Endothelial cell of umbilical vein (primary cell): Measurements from ENCODE around the gene CFHR2. TPM values are rescaled to one million over a fixed set of nuclear protein-coding genes. Genes with fewer than 3 reads are reported as not detected.

Experiments used
- BruUV-seq: library from RNA; stranded (reverse); fragments of 400-500 nt; replicated peaks from 2 replicates; lab custom pipeline; 2021; lab: Mats Ljungman, UMichigan
- CTCF ChIA-PET: fragments of 300-600, 350-600 bp; sonication (Branson Sonifier 250); formaldehyde crosslinking; loops from one replicate; lab custom pipeline; 2021; ENCODE audit warnings: antibody characterized with exemption, inconsistent platforms; lab: Charles Lee
- POLR2A ChIA-PET: fragments of 300-600, 350-600 bp; sonication (Branson Sonifier 250); formaldehyde crosslinking; loops from one replicate; lab custom pipeline; 2021; ENCODE audit warnings: antibody characterized with exemption, inconsistent platforms; lab: Charles Lee
- DNase-seq: peaks from one replicate; pipeline ENCODE4 v3.0.0-alpha.2; 2011; ENCODE audit warnings: low read depth, low spot score
- FAIRE-seq: peaks from 2 replicates; lab custom pipeline; 2011; peaks lifted over from hg19 to GRCh38; lab: Jason Lieb, UNC
- H2AFZ ChIP-seq: 2 replicates; pipeline ENCODE4 v1.6.0; 2012; ENCODE audit warnings: low read depth, low read length, control low read depth, inconsistent platforms
- H3K27ac ChIP-seq: 2 replicates; pipeline ENCODE4 v1.5.1; 2011; ENCODE audit warnings: low read depth, mild to moderate bottlenecking, control low read depth, low read length, moderate library complexity; ENCODE audit not compliant: insufficient read depth
- H3K27me3 ChIP-seq, 2 experiments: 2 replicates each; pipeline versions ENCODE4 v1.6.0 to v1.6.1; 2011; ENCODE audit warnings: low read length in 2 of 2, mixed read lengths in 1 of 2; ENCODE audit not compliant: control insufficient read depth in 2 of 2, insufficient read depth in 2 of 2
- H3K36me3 ChIP-seq, 2 experiments: 2 replicates in 1 of 2; 3 replicates in 1 of 2; pipeline ENCODE4 v1.5.1; 2011; ENCODE audit warnings: low read length in 2 of 2, mild to moderate bottlenecking in 1 of 2, moderate library complexity in 1 of 2; ENCODE audit not compliant: control insufficient read depth in 2 of 2, insufficient read depth in 2 of 2; ENCODE audit errors: extremely low read depth in 1 of 2
- H3K4me1 ChIP-seq: 3 replicates; pipeline ENCODE4 v1.5.1; 2011; ENCODE audit warnings: mild to moderate bottlenecking, low read length; ENCODE audit not compliant: control insufficient read depth, insufficient read depth; ENCODE audit errors: extremely low read depth
- H3K4me2 ChIP-seq: 2 replicates; pipeline ENCODE4 v1.6.1; 2011; ENCODE audit warnings: low read length, control low read depth, mixed read lengths; ENCODE audit not compliant: insufficient read depth
- H3K4me3 ChIP-seq, 3 experiments: fragments of 200-600 bp in 1 of 3; sonication (generic), shearing (Covaris generic) in 1 of 3; replicated peaks in 1 of 3; 2 replicates each; pipeline ENCODE4 v1.5.1; 2011 to 2016; ENCODE audit warnings: control low read depth in 3 of 3, low read length in 3 of 3, mild to moderate bottlenecking in 2 of 3, inconsistent platforms in 1 of 3, low read depth in 1 of 3, moderate library complexity in 1 of 3; ENCODE audit not compliant: insufficient read depth in 1 of 3
- H3K79me2 ChIP-seq: 2 replicates; pipeline ENCODE4 v1.6.0; 2012; ENCODE audit warnings: low read length, inconsistent platforms; ENCODE audit not compliant: control insufficient read depth, insufficient read depth
- H3K9ac ChIP-seq: replicated peaks from 2 replicates; pipeline ENCODE3; 2011; ENCODE audit warnings: low read length, control low read depth; ENCODE audit not compliant: insufficient read depth; ENCODE audit errors: extremely low read depth
- H3K9me1 ChIP-seq: replicated peaks from 3 replicates; pipeline ENCODE4 v1.6.0; 2011; ENCODE audit warnings: mild to moderate bottlenecking, low read length; ENCODE audit not compliant: control insufficient read depth, insufficient read depth; ENCODE audit errors: extremely low read depth
- H3K9me3 ChIP-seq: replicated peaks from 2 replicates; pipeline ENCODE4 v1.5.1; 2012; ENCODE audit warnings: low read length, inconsistent platforms; ENCODE audit not compliant: control insufficient read depth, insufficient read depth
- H4K20me1 ChIP-seq: replicated peaks from 2 replicates; pipeline ENCODE3; 2011; ENCODE audit warnings: mild to moderate bottlenecking, low read length; ENCODE audit not compliant: control insufficient read depth, insufficient read depth; ENCODE audit errors: extremely low read depth
- CTCF ChIP-seq, 2 donors: IDR thresholded peaks; 1 replicate in 1 of 2; 2 replicates in 1 of 2; pipeline ENCODE4 v1.5.1; 2011; ENCODE audit warnings: low read length in 2 of 2, mild to moderate bottlenecking in 2 of 2, moderate library complexity in 2 of 2, control low read depth in 1 of 2, inconsistent platforms in 1 of 2, low read depth in 1 of 2; ENCODE audit not compliant: insufficient read depth in 1 of 2; ENCODE audit errors: extremely low read depth in 1 of 2
- EZH2 ChIP-seq: IDR thresholded peaks from 2 replicates; pipeline ENCODE4 v1.6.1; 2012; ENCODE audit warnings: borderline replicate concordance, low read depth, mild to moderate bottlenecking, moderate library complexity, low read length, inconsistent platforms; ENCODE audit not compliant: severe bottlenecking
- FOS ChIP-seq: IDR thresholded peaks from 2 replicates; pipeline ENCODE4 v1.6.1; 2011; ENCODE audit warnings: mild to moderate bottlenecking, low read length, moderate library complexity, borderline replicate concordance; ENCODE audit not compliant: insufficient read depth
- GATA2 ChIP-seq: IDR thresholded peaks from 2 replicates; pipeline ENCODE4 v1.7.0; 2011; ENCODE audit warnings: low read depth, mild to moderate bottlenecking, moderate library complexity, mixed read lengths, low read length; ENCODE audit not compliant: insufficient read length, insufficient read depth
- JUN ChIP-seq: IDR thresholded peaks from 2 replicates; pipeline ENCODE4 v1.6.1; 2011; ENCODE audit warnings: borderline replicate concordance, low read depth; ENCODE audit not compliant: insufficient read length, insufficient read depth
- MYC ChIP-seq: IDR thresholded peaks from one replicate; pipeline ENCODE4 v1.6.1; 2011; ENCODE audit warnings: mild to moderate bottlenecking, low read depth, low read length
- POLR2A ChIP-seq: IDR thresholded peaks from 2 replicates; pipeline ENCODE4 v1.6.1; 2012; ENCODE audit warnings: low read depth, mild to moderate bottlenecking, control low read depth, low read length
- POLR2AphosphoS5 ChIP-seq: IDR thresholded peaks from 2 replicates; pipeline ENCODE4 v1.6.1; 2012; ENCODE audit warnings: low read depth, mild to moderate bottlenecking, control low read depth, low read length, moderate library complexity; ENCODE audit not compliant: insufficient read depth
- dilution Hi-C: fragments of 300-500 bp; cut with MboI; formaldehyde crosslinking; loops from one replicate; pipeline ENCODE4 v1.15.0; 2019; ENCODE audit warnings: low sequenced_read_pairs; ENCODE audit not compliant: extremely low pct_ligation_motif_present
- intact Hi-C: fragments of 100-400 bp; cut with micrococcal nuclease; formaldehyde crosslinking; loops from one replicate; pipeline ENCODE4 v1.10.0; 2022
- polyA plus RNA-seq, 4 experiments: library from polyadenylated mRNA; depleted of rRNA in 3 of 4; stranded (reverse) in 3 of 4; unstranded in 1 of 4; fragments of >200 nt; gene quantifications; 2 replicates each; pipeline versions ENCODE4 v1.2.1 to v1.2.3, GENCODE V29; 2011 to 2012; ENCODE audit warnings: missing spikeins in 1 of 4
- total RNA-seq: library from RNA; stranded (reverse); gene quantifications from 2 replicates; pipeline ENCODE4 v1.2.3, GENCODE V29; 2021
- TF ChIP-seq, protein P1 (sequence below): IDR thresholded peaks from 2 replicates; pipeline ENCODE4 v1.6.1; 2011; ENCODE audit not compliant: insufficient read depth, insufficient read length

CFHR2 gene
- total and polyA plus RNA-seq, 2 donors (not counting 3 experiments of a cell fraction or from before 2014, with no cell fraction given) = not detected

GRCh38 chr1:196897158-196897828 lies 46.2 kb upstream of the CFHR2 start:
- FAIRE-seq = no peak
- Histone ChIP-seq H3K36me3 (no peaks in the 10 kb centered on the region), H3K79me2 (no peaks in the 10 kb centered on the region), H3K27me3 (peaks cover 5 to 7% of the 10 kb centered on the region in 2 experiments), H4K20me1 (no peaks in the 10 kb centered on the region), H3K4me1 (no peaks in the 10 kb centered on the region), H3K27ac (no peak overlapping the region), H3K4me3 (no peak overlapping the region), H3K9me1 (no peaks in the 10 kb centered on the region), H3K9ac (no peak overlapping the region), H3K9me3 (no peaks in the 10 kb centered on the region), H3K4me2 (no peak overlapping the region), H2AFZ (peak overlapping the region; percentile 20)
- BruUV-seq = no TSS peak
- TF ChIP-seq POLR2A = no peak
- no peak for TF ChIP-seq FOS
- DNase-seq = no peak
- dilution Hi-C loops = no loop called here
- CTCF ChIA-PET = interaction anchor here (1.0 kb wide), 1 partner anchor 174 kb away, joined by 3 read pairs; no protein-coding TSS in a partner anchor
- POLR2A ChIA-PET = no interaction called here
- intact Hi-C loops = no loop called here

DNA sequence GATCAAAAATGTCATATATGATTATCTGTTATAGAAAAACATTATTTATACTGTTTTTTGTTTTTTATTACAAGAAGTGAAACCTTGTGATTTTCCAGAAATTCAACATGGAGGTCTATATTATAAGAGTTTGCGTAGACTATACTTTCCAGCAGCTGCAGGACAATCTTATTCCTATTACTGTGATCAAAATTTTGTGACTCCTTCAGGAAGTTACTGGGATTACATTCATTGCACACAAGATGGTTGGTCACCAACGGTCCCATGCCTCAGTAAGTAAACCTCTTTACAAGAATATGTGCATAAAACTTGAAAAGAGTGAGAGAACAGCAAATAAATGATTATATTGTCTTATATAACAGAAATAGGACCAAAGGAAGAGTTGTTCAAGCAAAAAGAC lies 41.2 kb upstream of the CFHR2 start:
- no TSS peak for BruUV-seq
- intact Hi-C loops (no loop called here), dilution Hi-C loops (no loop called here)
- no peak overlapping the region for H3K27ac ChIP-seq
- H3K27me3 ChIP-seq = peaks cover 2 to 3% of the 10 kb centered on the region in 2 experiments
- no peaks in the 10 kb centered on the region for H3K36me3 ChIP-seq
- FAIRE-seq (no peak), DNase-seq (no peak)
- H3K9me1 ChIP-seq = no peaks in the 10 kb centered on the region
- H4K20me1 ChIP-seq = no peaks in the 10 kb centered on the region
- no peak overlapping the region for H3K4me2 ChIP-seq
- H3K4me3 ChIP-seq = no peak overlapping the region
- H2AFZ ChIP-seq = no peak overlapping the region
- H3K9ac ChIP-seq = no peak overlapping the region
- TF ChIP-seq GATA2 = no peak
- no peak for TF ChIP-seq EZH2
- TF ChIP-seq FOS = no peak
- TF ChIP-seq, protein P1, sequence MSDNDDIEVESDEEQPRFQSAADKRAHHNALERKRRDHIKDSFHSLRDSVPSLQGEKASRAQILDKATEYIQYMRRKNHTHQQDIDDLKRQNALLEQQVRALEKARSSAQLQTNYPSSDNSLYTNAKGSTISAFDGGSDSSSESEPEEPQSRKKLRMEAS = no peak
- no peak for TF ChIP-seq MYC
- TF ChIP-seq POLR2AphosphoS5 = no peak
- no peak for TF ChIP-seq CTCF (IDR thresholded peaks at IDR 0.05; ENCODE audit: extremely low read depth in 1 of 2, insufficient read depth in 1 of 2, low read depth in 1 of 2, low read length in 2 of 2)
- TF ChIP-seq POLR2A = no peak
- TF ChIP-seq JUN = no peak
- H3K9me3 ChIP-seq = no peaks in the 10 kb centered on the region
- H3K79me2 ChIP-seq = no peaks in the 10 kb centered on the region
- H3K4me1 ChIP-seq = no peaks in the 10 kb centered on the region
- POLR2A ChIA-PET = no interaction called here
- CTCF ChIA-PET = interaction anchor here (0.7 kb wide), 1 partner anchor 9 kb away, joined by 3 read pairs; no protein-coding TSS in a partner anchor
